HG03280 (cell line): Measurements from ENCODE around the gene FKBP8.
A peak's percentile ranks its signal among the peaks of the same experiment; 100 is the strongest.
"Not testable (repeated sequence)": the region's sequence is repeated elsewhere in the genome, so short reads cannot be mapped to it uniquely, and the experiment has no call there.

Experiments used
- ATAC-seq: cut with Tn5 transposase; IDR thresholded peaks from one replicate; pipeline ENCODE4 v1.9.1; 2021; ENCODE audit warnings: mild to moderate bottlenecking, moderate library complexity; ENCODE audit not compliant: unreplicated experiment

Gene FKBP8

GRCh38 chr19:18559685-18560084 lies 16.3 kb upstream of the FKBP8 start:
- ATAC-seq = no peak

DNA sequence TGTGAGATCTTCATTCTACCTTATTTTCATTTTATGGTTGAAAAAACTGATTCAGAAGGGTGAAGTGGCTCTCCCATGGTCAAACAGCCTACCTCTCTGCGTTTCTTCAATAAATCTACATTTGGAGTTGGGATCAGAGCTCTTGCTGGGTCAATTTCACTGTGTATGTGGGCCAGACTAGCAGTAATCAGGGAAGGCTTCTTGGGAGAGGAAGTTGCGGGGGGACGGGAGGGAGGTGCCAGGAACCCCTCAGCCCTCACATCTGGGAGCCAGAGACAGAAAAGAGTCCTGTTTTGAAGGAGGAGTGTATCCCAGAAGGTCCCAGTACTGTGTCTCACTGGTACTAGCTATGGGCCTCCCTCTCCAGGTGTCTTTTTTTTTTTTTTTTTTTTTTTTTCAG lies 15.2 kb upstream of the FKBP8 start:
- no peak for ATAC-seq

GRCh38 chr19:18558202-18558555 lies 14.8 kb upstream of the FKBP8 start:
- ATAC-seq = no peak

- ATAC-seq = peak; percentile 96
These were observed 14.2 kb upstream of the FKBP8 start, which contains the start of gene KXD1 for GRCh38 chr19:18557411-18558201. TSS of gene KXD1 (plus strand) at chr19:18557870. CDS start at chr19:18562057, 4,187 bp downstream.

GRCh38 chr19:18551631-18552030 lies 8.3 kb upstream of the FKBP8 start:
- no peak for ATAC-seq

- peak; percentile 62 for ATAC-seq
These were observed 572 bp upstream of the FKBP8 start for GRCh38 chr19:18543814-18544475.

GRCh38 chr19:18541992-18542940 lies 1.1 kb downstream of the FKBP8 start:
- ATAC-seq = no peak

GRCh38 chr19:18541258-18541991 lies 1.9 kb downstream of the FKBP8 start:
- no peak for ATAC-seq

- ATAC-seq = not testable (repeated sequence)
These were observed 3.2 kb downstream of the FKBP8 start for GRCh38 chr19:18540200-18540599.

- no peak for ATAC-seq
These were observed 4.0 kb downstream of the FKBP8 start for GRCh38 chr19:18539372-18539771.

DNA sequence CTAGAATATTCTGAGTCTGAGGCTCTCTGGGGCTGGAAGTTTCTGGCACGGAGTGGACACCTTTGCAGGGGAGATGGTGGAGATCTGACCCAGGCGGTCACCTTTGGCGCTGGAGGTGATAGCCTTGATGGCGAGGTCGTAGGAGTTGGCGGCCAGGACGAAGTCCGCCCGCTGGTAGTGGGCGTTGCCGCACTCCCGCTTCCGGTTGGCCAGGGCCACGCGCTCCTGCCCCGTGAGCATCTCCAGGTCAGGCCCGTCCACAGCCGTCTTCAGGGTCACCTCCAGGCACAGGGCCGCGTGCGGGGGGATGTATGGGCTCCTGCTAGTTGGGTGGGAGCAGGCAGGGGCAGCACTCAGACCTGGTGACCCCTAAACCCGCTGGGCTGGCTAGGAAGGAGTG lies 5.3 kb downstream of the FKBP8 start:
- no peak for ATAC-seq

DNA sequence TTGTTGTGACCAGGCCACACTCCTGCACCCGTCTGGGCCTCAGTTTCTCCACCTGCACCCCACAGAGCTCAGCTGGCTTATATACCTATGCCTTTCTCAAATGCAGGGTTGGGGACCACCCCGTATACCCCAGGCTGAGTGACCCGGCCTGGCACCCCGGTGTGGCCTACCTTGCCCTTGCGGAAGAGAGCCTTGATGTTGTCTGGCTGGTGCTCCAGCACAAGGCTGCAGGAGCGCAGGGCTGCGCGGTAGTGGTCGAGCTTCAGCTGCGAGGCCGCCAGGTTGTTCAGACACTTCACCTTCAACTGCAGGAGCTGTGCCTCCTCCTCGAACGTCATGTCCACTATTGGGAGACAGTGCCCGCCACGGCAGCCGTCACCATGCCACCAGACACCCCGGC lies 5.9 kb downstream of the FKBP8 start:
- ATAC-seq = no peak

- ATAC-seq = no peak
These were observed 6.9 kb downstream of the FKBP8 start for GRCh38 chr19:18536475-18536874.

DNA sequence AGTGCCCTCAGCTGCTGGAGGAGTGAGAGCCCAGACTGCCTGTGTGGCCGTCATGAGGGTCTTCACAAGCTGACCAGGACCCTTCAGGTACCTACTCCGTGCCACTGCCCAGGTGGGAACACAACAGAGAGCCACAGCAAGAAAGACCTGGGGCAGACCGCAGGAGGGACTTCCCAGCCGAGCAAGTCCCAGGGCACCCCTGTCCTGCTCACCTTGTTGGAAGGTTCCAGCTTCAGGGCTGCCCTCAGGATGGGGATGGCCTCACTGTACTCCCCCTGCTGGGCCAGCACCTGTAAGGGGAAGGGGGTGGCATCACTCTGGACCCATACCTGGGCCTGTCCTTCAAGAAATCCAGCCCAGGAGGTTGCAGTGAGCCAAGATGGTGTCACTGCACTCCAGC lies 10.3 kb downstream of the FKBP8 start:
- ATAC-seq = no peak

- ATAC-seq = no peak
These were observed 11.0 kb downstream of the FKBP8 start for GRCh38 chr19:18532168-18532890.

GRCh38 chr19:18531485-18531884 lies 11.9 kb downstream of the FKBP8 start:
- ATAC-seq = no peak

- no peak for ATAC-seq
These were observed 13.6 kb downstream of the FKBP8 start for GRCh38 chr19:18529782-18530181.

DNA sequence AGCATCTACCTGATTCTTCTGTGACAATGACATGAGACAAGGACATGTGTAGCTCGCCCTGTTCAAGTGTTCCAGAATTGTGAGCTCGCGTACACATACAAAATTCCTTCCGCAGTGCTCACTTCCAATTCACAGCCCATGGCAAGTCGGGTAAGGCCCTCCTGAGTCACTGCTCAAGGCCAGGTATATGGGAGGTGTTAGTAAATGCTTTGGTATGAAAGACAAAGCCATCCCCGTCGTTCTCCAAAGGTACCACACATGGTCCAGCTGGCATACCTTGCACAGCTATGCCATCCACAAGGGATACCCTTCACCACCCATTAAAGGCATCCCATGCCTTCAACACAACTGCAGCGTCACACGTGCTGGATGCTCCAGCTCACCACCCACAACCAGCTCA lies 17.1 kb downstream of the FKBP8 start:
- no peak for ATAC-seq

DNA sequence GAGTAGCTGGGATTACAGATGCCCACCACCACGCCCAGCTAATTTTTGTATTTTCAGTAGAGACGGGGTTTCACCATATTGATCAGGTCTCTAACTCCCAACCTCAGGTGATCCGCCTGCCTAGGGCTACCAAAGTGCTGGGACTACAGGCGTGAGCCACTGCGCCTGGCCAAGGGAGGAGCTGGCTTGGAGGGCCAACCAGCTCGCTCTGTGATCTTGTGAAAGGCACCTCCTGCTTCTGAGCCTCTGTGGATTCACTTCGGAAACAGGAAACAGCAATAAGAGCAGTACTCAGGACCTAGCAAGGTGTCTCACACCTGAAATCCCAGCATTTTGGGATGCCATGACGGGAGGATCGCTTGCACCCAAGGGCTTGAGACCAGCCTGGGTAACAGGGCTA lies 19.5 kb downstream of the FKBP8 start:
- no peak for ATAC-seq

DNA sequence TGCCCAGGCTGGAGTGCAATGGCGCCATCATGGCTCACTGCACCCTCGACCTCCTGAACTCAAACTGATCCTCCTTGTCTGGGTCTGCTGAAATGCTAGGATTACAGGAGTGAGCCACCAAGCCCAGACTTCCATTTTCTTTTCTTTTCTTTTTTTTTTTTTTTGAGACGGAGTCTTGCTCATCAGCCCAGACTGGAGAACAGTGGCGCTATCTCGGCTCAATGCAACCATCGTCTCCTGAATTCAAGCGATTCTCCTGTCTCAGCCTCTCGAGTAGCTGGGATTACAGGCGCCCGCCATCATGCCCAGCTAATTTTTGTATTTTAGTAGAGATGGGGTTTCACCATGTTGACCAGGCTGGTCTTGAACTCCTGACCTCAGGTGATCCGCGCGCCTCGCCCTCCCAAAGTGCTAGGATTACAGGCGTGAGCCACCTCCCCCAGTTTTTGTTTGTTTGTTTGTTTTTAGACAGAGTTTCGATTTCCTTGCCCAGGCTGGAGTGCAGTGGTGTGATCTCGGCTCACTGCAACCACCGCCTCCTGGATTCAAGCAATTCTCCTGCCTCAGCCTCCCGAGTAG lies 20.4 kb downstream of the FKBP8 start:
- ATAC-seq = not testable (repeated sequence)
